Fibroblast of the aortic adventitia (primary cell): ENCODE data around the gene PRPF4. TPM values are rescaled to one million over a fixed set of nuclear protein-coding genes. Genes with fewer than 3 reads are reported as not detected.
A peak's percentile ranks its signal among the peaks of the same experiment; 100 is the strongest.

ENCODE experiments used
- DNase-seq: peaks from one replicate; pipeline ENCODE4 v3.0.0-alpha.2; 2010; ENCODE audit warnings: low read depth
- H3K4me3 ChIP-seq: 2 replicates; pipeline ENCODE4 v1.5.1; 2011; ENCODE audit warnings: low read depth, mild to moderate bottlenecking, control low read depth, low read length, moderate library complexity
- total RNA-seq: library from RNA; depleted of rRNA; stranded (reverse); fragments of >200 nt; gene quantifications from 2 replicates; pipeline ENCODE4 v1.2.3, GENCODE V29; 2012; ENCODE audit warnings: low replicate concordance
- TF ChIP-seq, protein P1 (sequence below): IDR thresholded peaks from 2 replicates; pipeline ENCODE4 v1.5.1; 2011; ENCODE audit warnings: mild to moderate bottlenecking, low read length, control low read depth, inconsistent platforms; ENCODE audit not compliant: insufficient read depth

PRPF4 gene
- total RNA-seq, 1 donor = 24.0 TPM

DNA sequence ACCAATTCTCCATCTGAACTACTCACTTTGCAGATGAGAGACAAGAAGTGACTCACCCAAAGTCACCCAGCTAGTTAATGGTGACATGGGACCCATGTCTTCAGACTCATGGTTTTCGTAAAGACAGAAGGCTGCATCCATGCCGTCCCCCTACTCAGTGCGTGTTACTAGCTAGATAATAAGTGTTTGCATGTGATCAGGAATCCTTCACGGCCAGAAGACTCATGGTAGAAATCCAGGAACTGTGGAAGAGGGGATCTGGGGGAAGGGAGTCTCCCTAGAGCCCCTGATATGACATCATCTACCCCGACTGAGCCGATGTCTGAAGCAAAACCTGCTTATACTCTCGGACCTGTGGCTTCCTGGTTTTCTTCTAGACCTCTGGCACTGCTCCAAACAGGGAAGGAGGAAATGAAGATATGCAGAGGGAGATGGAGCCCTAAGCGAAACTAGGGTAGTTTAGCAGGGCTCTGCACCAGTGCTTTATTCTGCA lies 24.4 kb downstream of the PRPF4 start:
- H3K4me3 ChIP-seq = no peak overlapping the region
- peak; percentile 26 for DNase-seq
- TF ChIP-seq, protein P1, sequence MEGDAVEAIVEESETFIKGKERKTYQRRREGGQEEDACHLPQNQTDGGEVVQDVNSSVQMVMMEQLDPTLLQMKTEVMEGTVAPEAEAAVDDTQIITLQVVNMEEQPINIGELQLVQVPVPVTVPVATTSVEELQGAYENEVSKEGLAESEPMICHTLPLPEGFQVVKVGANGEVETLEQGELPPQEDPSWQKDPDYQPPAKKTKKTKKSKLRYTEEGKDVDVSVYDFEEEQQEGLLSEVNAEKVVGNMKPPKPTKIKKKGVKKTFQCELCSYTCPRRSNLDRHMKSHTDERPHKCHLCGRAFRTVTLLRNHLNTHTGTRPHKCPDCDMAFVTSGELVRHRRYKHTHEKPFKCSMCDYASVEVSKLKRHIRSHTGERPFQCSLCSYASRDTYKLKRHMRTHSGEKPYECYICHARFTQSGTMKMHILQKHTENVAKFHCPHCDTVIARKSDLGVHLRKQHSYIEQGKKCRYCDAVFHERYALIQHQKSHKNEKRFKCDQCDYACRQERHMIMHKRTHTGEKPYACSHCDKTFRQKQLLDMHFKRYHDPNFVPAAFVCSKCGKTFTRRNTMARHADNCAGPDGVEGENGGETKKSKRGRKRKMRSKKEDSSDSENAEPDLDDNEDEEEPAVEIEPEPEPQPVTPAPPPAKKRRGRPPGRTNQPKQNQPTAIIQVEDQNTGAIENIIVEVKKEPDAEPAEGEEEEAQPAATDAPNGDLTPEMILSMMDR = no peak

DNA sequence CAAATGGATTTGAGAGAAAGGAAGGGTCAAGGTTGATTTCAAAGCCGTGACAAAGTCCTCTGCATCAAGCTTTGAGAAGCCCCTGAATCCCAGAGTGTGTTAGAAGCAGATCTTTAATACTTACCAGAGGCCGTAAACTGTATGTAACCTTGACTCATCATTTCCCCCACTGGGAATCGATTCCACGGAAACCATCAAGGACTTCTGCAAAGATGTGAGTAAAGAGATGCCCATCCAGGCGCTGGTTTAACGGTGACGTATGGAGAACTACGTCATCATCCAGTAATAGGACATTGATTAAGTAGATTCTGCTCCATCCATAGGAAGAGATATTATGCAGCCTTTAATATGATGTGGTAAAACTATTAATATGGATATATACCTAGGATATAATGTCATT lies 26.1 kb downstream of the PRPF4 start:
- H3K4me3 ChIP-seq = no peak overlapping the region
- TF ChIP-seq, protein P1 = no peak
- DNase-seq = no peak

DNA sequence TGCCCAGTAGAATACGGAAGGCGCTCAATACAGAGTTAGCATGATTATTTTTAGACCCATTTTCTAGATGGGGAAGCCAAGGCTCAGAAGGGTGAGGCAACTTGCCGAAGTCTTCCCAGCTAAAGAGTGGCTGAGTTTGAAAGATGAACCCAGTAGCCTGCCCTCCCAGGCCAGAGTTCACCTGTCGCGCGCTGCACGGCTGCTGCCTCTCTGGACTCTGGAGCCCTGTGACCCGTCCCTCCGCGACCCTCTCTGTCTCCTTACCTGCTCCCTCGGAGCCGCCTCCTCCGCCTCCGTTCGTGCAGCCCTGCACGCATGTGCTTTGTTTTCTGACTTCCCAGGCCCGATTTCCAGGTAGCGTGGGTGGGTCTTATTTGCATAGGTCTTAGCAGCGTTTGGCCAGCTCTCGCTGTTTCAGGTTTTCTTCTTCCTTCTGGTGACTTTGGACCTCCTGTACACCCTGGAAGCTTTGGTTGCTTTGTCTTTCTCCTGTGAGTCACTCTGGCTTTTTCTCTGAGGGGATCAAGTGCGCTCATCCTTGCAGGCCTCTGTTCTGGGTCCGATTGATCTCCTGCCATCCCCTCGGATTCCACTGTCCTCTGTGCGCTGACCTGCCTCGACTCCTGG lies 27.4 kb downstream of the PRPF4 start, which contains the start of gene RNF183:
TSS of gene RNF183 (minus strand) at position 585 of the 627 bp plus-strand sequence. CDS start 5,192 bp downstream, outside the sequence.
- DNase-seq = no peak
- TF ChIP-seq, protein P1 = no peak
- no peak within 1 kb of the TSS for H3K4me3 ChIP-seq

DNA sequence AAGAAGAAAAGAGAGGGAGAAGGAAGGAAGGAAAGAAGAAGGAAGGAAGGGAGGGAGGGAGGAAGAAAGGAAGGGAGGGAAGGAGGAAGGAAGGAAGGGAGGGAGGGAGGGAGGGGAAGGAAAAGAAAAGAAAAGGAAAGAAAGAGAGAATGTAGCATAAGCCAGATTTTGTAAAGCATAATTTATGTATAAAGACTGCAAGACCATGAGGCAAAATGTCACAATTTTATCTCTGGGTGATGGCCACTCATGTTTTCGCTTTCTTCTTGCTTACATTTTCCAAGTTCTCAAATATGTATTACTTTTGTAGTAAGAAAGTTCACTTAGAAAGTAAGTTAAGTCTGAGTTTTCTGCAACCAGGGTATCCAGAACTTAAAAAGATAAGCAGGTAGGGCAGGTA lies 31.1 kb downstream of the PRPF4 start:
- TF ChIP-seq, protein P1 = no peak
- DNase-seq = no peak
- H3K4me3 ChIP-seq = no peak overlapping the region

DNA sequence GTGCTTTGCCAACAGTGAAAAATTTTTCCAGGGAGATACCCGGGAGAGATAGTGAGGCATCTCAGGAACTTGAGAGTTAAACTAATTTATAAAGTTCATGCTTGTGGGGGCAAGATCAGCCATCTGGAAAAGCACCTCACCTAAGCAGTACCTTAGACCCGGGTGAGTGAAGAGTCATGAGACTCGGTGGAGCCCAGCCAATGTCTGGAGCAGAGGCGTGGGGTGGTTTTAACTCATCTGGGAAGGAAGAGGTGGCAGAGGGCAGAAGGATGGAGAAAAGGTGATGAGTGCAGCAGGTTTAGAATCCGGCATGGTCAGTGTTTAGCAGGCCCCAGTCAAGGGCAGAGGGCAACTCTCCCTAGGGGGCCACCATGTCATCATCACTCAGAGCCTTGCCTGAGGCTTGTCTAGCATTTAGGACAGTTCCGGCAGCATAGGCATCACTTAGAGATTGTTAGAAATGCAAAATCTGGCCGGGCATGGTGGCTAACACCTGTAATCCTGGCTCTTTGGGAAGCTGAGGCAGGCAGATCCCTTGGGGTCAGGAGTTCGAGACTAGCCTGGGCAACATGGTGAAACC lies 32.0 kb downstream of the PRPF4 start:
- TF ChIP-seq, protein P1 = no peak
- no peak for DNase-seq
- H3K4me3 ChIP-seq = no peak overlapping the region

DNA sequence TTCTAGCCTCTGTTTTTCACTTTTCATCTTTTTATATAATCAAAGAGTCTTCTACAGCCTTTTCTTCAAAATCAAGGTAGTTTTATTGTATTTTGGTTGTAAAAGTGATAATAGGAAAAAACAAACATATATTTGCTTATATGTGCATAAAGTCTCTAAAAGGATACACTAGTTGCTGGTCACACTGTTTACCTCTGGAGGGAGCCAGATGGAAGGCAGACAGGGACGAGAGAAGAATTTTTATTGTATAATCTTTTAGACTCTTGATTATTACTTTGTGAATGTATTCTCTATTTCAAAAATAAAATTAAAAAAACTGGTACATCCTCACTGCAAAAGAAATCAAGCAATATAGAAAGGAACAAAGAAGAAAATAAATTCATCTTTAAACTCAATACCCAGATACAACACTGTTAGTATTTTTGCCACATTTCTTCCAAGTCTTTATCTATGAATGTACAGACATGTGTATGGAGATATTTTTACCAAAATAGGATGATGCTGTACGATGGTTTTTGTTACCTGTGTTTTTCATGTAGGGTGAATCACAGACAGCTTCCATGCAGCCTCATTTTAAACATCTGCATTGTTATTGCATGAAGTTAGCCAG lies 33.9 kb downstream of the PRPF4 start:
- TF ChIP-seq, protein P1 = peak; percentile 85
- no peak overlapping the region for H3K4me3 ChIP-seq
- peak; percentile 73 for DNase-seq
